ENCODE measurements around the gene CHPF2.

Gene CHPF2

GRCh38 chr7:151207315-151207714, 25.0 kb upstream of the CHPF2 start:
- DNase-seq, result no peak

- peak; percentile 22 for DNase-seq
Measured at GRCh38 chr7:151207804-151208203, 24.5 kb upstream of the CHPF2 start.

- DNase-seq, result no peak
Measured at GRCh38 chr7:151208253-151208862, 23.9 kb upstream of the CHPF2 start.

- DNase-seq, result no peak
Measured at GRCh38 chr7:151209588-151209987, 22.7 kb upstream of the CHPF2 start.

- no peak for DNase-seq
Measured at GRCh38 chr7:151210087-151210854, 22.0 kb upstream of the CHPF2 start, which contains the start of gene H2BK1. Gene H2BK1 (minus strand): TSS chr7:151210488. CDS start chr7:151210318, 170 bp downstream.

- DNase-seq, result no peak
Measured at GRCh38 chr7:151211155-151211772, 21.0 kb upstream of the CHPF2 start.

GRCh38 chr7:151212626-151213025, 19.7 kb upstream of the CHPF2 start:
- no peak for DNase-seq

GRCh38 chr7:151213826-151214225, 18.5 kb upstream of the CHPF2 start:
- DNase-seq, result no peak

GRCh38 chr7:151215396-151215795, 16.9 kb upstream of the CHPF2 start:
- DNase-seq, result no peak

- no peak for DNase-seq
Measured at GRCh38 chr7:151218170-151218569, 14.1 kb upstream of the CHPF2 start.

GRCh38 chr7:151223728-151224127, 8.6 kb upstream of the CHPF2 start:
- DNase-seq, result no peak

GRCh38 chr7:151225948-151226510, 6.3 kb upstream of the CHPF2 start:
- no peak for DNase-seq

- no peak for DNase-seq
Measured at GRCh38 chr7:151226560-151226874, 5.8 kb upstream of the CHPF2 start.

- DNase-seq, result peak; percentile 92
Measured at GRCh38 chr7:151226875-151227782, 5.2 kb upstream of the CHPF2 start, which contains the start of gene ABCF2. Gene ABCF2 (minus strand): TSS chr7:151227205. CDS start chr7:151226458, 747 bp downstream.

GRCh38 chr7:151228024-151228866, 4.0 kb upstream of the CHPF2 start:
- no peak for DNase-seq

- no peak for DNase-seq
Measured at GRCh38 chr7:151229249-151229648, 3.0 kb upstream of the CHPF2 start.

GRCh38 chr7:151231080-151231479, 1.2 kb upstream of the CHPF2 start:
- no peak for DNase-seq

- no peak for DNase-seq
Measured at GRCh38 chr7:151232917-151233701, 826 bp downstream of the CHPF2 start.

- DNase-seq, result no peak
Measured at GRCh38 chr7:151233804-151234203, 1.5 kb downstream of the CHPF2 start.

GRCh38 chr7:151235091-151235787, 3.0 kb downstream of the CHPF2 start:
- DNase-seq, result no peak
